CD4-positive, alpha-beta T cell (primary cell): Measurements from ENCODE around the gene RRP1B. TPM values are rescaled to one million over a fixed set of nuclear protein-coding genes. Genes with fewer than 3 reads are reported as not detected.

ENCODE experiments used
- ATAC-seq: fragments of 200-7000 bp; cut with Tn5 transposase; one replicate; pipeline ENCODE4 v1.10.0; 2022; ENCODE audit warnings: mild to moderate bottlenecking; ENCODE audit not compliant: poor library complexity
- CTCF ChIA-PET: fragments of 350-600 bp; sonication (Branson Sonifier 250); formaldehyde crosslinking; loops from one replicate; lab custom pipeline; 2021; ENCODE audit warnings: antibody characterized with exemption, inconsistent platforms; lab: Charles Lee
- POLR2A ChIA-PET: fragments of 350-600 bp; sonication (Branson Sonifier 250); formaldehyde crosslinking; loops from one replicate; lab custom pipeline; 2021; ENCODE audit warnings: antibody characterized with exemption, inconsistent platforms; lab: Charles Lee
- DNase-seq, 14 experiments: peaks; one replicate each; pipeline ENCODE4 v3.0.0-alpha.2; 2013 to 2020; ENCODE audit warnings: mixed read lengths in 2 of 14
- H3K27ac ChIP-seq, 2 donors: one replicate each; pipeline versions ENCODE4 v1.5.1 to v1.7.0; 2013; ENCODE audit warnings: low read length in 2 of 2, low read depth in 1 of 2, mild to moderate bottlenecking in 1 of 2
- H3K27me3 ChIP-seq, 2 experiments: 1 replicate in 1 of 2; 2 replicates in 1 of 2; pipeline versions ENCODE4 v1.6.1 to v1.7.0; 2013; ENCODE audit warnings: low read length in 2 of 2, control low read depth in 1 of 2, mild to moderate bottlenecking in 1 of 2, moderate library complexity in 1 of 2; ENCODE audit not compliant: insufficient read depth in 2 of 2, control insufficient read depth in 1 of 2
- H3K36me3 ChIP-seq: one replicate; pipeline ENCODE4 v1.6.1; 2013; ENCODE audit warnings: low read length, control low read depth; ENCODE audit not compliant: insufficient read depth
- H3K4me1 ChIP-seq: one replicate; pipeline ENCODE4 v1.6.1; 2013; ENCODE audit warnings: low read length, control low read depth; ENCODE audit not compliant: insufficient read depth
- H3K4me3 ChIP-seq: one replicate; pipeline ENCODE4 v1.5.1; 2013; ENCODE audit warnings: mild to moderate bottlenecking, low read length, moderate library complexity
- H3K9me3 ChIP-seq, 2 experiments: 1 replicate in 1 of 2; 2 replicates in 1 of 2; pipeline versions ENCODE4 v1.6.1 to v1.7.0; 2013; ENCODE audit warnings: low read length in 2 of 2, mild to moderate bottlenecking in 2 of 2, control low read depth in 1 of 2, moderate library complexity in 1 of 2; ENCODE audit not compliant: control insufficient read depth in 1 of 2, insufficient read depth in 1 of 2
- H3K27ac Mint-ChIP-seq: one replicate; pipeline ENCODE4 v1.8.0; 2020; ENCODE audit warnings: mixed read lengths
- H3K27me3 Mint-ChIP-seq: one replicate; pipeline ENCODE4 v1.8.0; 2021; ENCODE audit warnings: mixed read lengths
- H3K36me3 Mint-ChIP-seq: one replicate; pipeline ENCODE4 v1.8.0; 2021; ENCODE audit warnings: low read depth, mixed read lengths
- H3K4me1 Mint-ChIP-seq: one replicate; pipeline ENCODE4 v1.8.0; 2021; ENCODE audit warnings: low read depth, mixed read lengths
- H3K4me3 Mint-ChIP-seq: one replicate; pipeline ENCODE4 v1.8.0; 2020; ENCODE audit warnings: mild to moderate bottlenecking, mixed read lengths
- H3K9me3 Mint-ChIP-seq: one replicate; pipeline ENCODE4 v1.8.0; 2020; ENCODE audit warnings: mixed read lengths
- intact Hi-C, 2 experiments: fragments of 100-400 bp; cut with DNase I in 1 of 2; cut with micrococcal nuclease in 1 of 2; formaldehyde crosslinking; loops; one replicate each; pipeline versions ENCODE4 v1.15.1 to v1.9.0; 2023 to 2025; cut with DNase I, micrococcal nuclease
- total RNA-seq, 174 experiments: library from RNA in 2 of 174; stranded (reverse) in 2 of 174; gene quantifications; one replicate each; pipeline ENCODE4 v1.2.3 and lab custom pipeline; 2021 to 2026
- TF ChIP-seq, protein P1 (sequence below): fragments of 200-600 bp; IDR thresholded peaks from one replicate; pipeline ENCODE4 v1.8.0; 2022; ENCODE audit warnings: antibody characterized with exemption, mild to moderate bottlenecking

RRP1B gene
- total RNA-seq, 2 experiments from 2014 or later = 18.6 to 19.2 TPM

DNA sequence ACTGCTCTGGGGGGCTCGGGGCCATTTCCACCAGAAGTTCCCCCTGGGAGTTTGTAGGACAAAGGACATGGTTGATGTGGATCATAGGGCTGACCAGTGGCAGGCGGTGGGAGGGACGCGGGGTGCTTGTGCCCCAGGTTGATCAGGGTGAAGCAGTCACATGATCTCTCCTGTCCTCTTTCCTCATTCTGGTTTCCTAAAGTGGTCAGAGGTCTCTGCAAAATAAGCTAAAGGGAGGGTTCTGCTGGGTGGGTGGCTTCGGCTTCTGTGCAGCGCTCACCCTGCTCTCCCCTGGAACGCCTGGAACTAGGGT is 68.8 kb downstream of the RRP1B start:
- ChIA-PET CTCF (interaction anchor here (1.0 to 1.9 kb wide), 3 partner anchors 9 to 61 kb away, joined by 3 to 7 read pairs (median 4); partner anchors contain the start of gene RRP1), POLR2A (interaction anchor here (0.6 to 3.6 kb wide), 8 partner anchors 8 to 1145 kb away, joined by 3 to 31 read pairs (median 4); partner anchors contain the start of genes HSF2BP, PDXK, PTTG1IP and RRP1B)
- TF ChIP-seq, protein P1, sequence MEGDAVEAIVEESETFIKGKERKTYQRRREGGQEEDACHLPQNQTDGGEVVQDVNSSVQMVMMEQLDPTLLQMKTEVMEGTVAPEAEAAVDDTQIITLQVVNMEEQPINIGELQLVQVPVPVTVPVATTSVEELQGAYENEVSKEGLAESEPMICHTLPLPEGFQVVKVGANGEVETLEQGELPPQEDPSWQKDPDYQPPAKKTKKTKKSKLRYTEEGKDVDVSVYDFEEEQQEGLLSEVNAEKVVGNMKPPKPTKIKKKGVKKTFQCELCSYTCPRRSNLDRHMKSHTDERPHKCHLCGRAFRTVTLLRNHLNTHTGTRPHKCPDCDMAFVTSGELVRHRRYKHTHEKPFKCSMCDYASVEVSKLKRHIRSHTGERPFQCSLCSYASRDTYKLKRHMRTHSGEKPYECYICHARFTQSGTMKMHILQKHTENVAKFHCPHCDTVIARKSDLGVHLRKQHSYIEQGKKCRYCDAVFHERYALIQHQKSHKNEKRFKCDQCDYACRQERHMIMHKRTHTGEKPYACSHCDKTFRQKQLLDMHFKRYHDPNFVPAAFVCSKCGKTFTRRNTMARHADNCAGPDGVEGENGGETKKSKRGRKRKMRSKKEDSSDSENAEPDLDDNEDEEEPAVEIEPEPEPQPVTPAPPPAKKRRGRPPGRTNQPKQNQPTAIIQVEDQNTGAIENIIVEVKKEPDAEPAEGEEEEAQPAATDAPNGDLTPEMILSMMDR = no peak
- H3K27ac Mint-ChIP-seq = peak overlapping the region; percentile 97
- Histone ChIP-seq H3K9me3 (no peaks in the 10 kb centered on the region), H3K4me3 (peak overlapping the region; percentile 55), H3K4me1 (peaks cover 64% of the 10 kb centered on the region), H3K27ac (peak overlapping the region in 1 of 2 donors; percentile 72), H3K27me3 (no peaks in the 10 kb centered on the region), H3K36me3 (peaks cover 13% of the 10 kb centered on the region)
- peak overlapping the region; percentile 90 for H3K4me3 Mint-ChIP-seq
- no peak for ATAC-seq
- no peaks in the 10 kb centered on the region for H3K27me3 Mint-ChIP-seq
- peaks cover 8% of the 10 kb centered on the region for H3K36me3 Mint-ChIP-seq
- peaks cover 59% of the 10 kb centered on the region for H3K4me1 Mint-ChIP-seq
- no peaks in the 10 kb centered on the region for H3K9me3 Mint-ChIP-seq
- DNase-seq = no peak
- intact Hi-C loops = loop anchor here in 1 of 2 experiments (10.0 kb wide), 1 partner anchor 237 kb away; no protein-coding TSS in a partner anchor

- H3K27ac ChIP-seq = peak overlapping the region; percentile 43 to 72
- Mint-ChIP-seq H3K4me3 (peak overlapping the region; percentile 90), H3K27me3 (no peaks in the 10 kb centered on the region), H3K4me1 (peaks cover 65% of the 10 kb centered on the region), H3K27ac (peak overlapping the region; percentile 97), H3K9me3 (no peaks in the 10 kb centered on the region), H3K36me3 (peaks cover 9% of the 10 kb centered on the region)
- DNase-seq (peak; percentile 40 to 94 (median 72)), ATAC-seq (peak; percentile 85)
- TF ChIP-seq, protein P1 = peak; percentile 25
- H3K4me3 ChIP-seq = peak overlapping the region; percentile 55
- peaks cover 70% of the 10 kb centered on the region for H3K4me1 ChIP-seq
- H3K36me3 ChIP-seq = peaks cover 9% of the 10 kb centered on the region
- intact Hi-C loops = loop anchor here in 1 of 2 experiments (10.0 kb wide), 1 partner anchor 236 kb away; no protein-coding TSS in a partner anchor
- ChIA-PET POLR2A (interaction anchor here (0.6 to 3.6 kb wide), 7 partner anchors 9 to 1145 kb away, joined by 3 to 31 read pairs (median 4); partner anchors contain the start of genes HSF2BP, PDXK, PTTG1IP and RRP1B), CTCF (interaction anchor here (1.0 to 1.9 kb wide), 3 partner anchors 9 to 61 kb away, joined by 3 to 7 read pairs (median 4); partner anchors contain the start of gene RRP1)
- H3K9me3 ChIP-seq = no peaks in the 10 kb centered on the region
- H3K27me3 ChIP-seq = no peaks in the 10 kb centered on the region
Observed at GRCh38 chr21:43728467-43729390, 69.4 kb downstream of the RRP1B start.

GRCh38 chr21:43731476-43731875 is 72.1 kb downstream of the RRP1B start:
- H3K4me1 Mint-ChIP-seq = peaks cover 62% of the 10 kb centered on the region
- no peaks in the 10 kb centered on the region for H3K9me3 ChIP-seq
- peak overlapping the region; percentile 97 for H3K27ac Mint-ChIP-seq
- ChIA-PET CTCF (no interaction called here), POLR2A (interaction anchor here (0.6 to 2.4 kb wide), 2 partner anchors 12 to 157 kb away, joined by 3 to 10 read pairs; no protein-coding TSS in a partner anchor)
- DNase-seq = peak in 1 of 14 experiments; percentile 21
- H3K27ac ChIP-seq = no peak overlapping the region
- no peaks in the 10 kb centered on the region for H3K27me3 ChIP-seq
- no peak for ATAC-seq
- H3K9me3 Mint-ChIP-seq = no peaks in the 10 kb centered on the region
- no peaks in the 10 kb centered on the region for H3K27me3 Mint-ChIP-seq
- intact Hi-C loops = no loop called here
- peaks cover 79% of the 10 kb centered on the region for H3K4me1 ChIP-seq
- TF ChIP-seq, protein P1 = no peak
- H3K4me3 ChIP-seq = no peak overlapping the region
- H3K4me3 Mint-ChIP-seq = no peak overlapping the region
- peaks cover 11% of the 10 kb centered on the region for H3K36me3 Mint-ChIP-seq
- H3K36me3 ChIP-seq = no peaks in the 10 kb centered on the region
